DOHH2 (cell line): ENCODE data around the gene CLEC20A.

Experiments
- EZH2phosphoT487 ChIP-seq: fragments of 200-600 bp; sonication (generic); IDR thresholded peaks from 2 replicates; pipeline ENCODE4 v1.6.1; 2017; ENCODE audit warnings: borderline replicate concordance, mild to moderate bottlenecking, antibody characterized with exemption, low read length, moderate library complexity, mixed read lengths
- TF ChIP-seq, protein P1 (sequence below): fragments of 200-600 bp; sonication (generic); IDR thresholded peaks from one replicate; pipeline ENCODE4 v1.5.1; 2014; ENCODE audit warnings: antibody characterized with exemption, mild to moderate bottlenecking, low read depth, low read length; ENCODE audit not compliant: poor library complexity, severe bottlenecking

DNA sequence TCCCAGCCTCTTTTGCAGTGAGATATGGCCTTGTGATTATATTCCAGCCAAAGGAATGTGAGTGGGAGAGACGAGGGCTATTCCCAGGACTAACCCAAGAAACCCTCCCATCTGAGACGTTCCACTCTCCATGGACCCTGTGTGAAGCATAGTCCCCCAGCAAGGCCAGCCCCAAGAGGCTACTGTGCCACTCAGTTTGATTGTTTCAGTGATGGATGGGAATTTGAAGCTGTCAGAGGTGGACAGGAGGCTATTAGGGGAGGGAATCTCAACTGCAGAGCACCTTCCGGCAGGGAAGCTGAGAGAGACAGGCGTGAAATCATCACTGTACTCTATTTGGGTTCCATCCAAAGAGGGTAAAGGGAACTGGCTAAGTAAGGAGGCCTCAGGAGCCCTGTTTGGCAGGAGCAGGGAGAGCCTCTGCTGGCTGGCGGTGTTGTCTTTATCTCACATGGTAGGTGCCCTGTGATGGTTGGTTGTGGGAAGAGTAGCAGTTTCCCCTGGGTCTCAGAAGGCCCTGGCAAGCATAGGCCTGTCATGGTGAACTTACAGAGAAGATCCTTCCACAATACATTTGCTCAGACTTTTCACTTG is 12.7 kb upstream of the CLEC20A start:
- no peak for TF ChIP-seq EZH2phosphoT487
- TF ChIP-seq, protein P1, sequence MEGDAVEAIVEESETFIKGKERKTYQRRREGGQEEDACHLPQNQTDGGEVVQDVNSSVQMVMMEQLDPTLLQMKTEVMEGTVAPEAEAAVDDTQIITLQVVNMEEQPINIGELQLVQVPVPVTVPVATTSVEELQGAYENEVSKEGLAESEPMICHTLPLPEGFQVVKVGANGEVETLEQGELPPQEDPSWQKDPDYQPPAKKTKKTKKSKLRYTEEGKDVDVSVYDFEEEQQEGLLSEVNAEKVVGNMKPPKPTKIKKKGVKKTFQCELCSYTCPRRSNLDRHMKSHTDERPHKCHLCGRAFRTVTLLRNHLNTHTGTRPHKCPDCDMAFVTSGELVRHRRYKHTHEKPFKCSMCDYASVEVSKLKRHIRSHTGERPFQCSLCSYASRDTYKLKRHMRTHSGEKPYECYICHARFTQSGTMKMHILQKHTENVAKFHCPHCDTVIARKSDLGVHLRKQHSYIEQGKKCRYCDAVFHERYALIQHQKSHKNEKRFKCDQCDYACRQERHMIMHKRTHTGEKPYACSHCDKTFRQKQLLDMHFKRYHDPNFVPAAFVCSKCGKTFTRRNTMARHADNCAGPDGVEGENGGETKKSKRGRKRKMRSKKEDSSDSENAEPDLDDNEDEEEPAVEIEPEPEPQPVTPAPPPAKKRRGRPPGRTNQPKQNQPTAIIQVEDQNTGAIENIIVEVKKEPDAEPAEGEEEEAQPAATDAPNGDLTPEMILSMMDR, result no peak
